HEK293 (cell line): ENCODE results near the gene BAD.
A peak's percentile ranks its signal among the peaks of the same experiment; 100 is the strongest.

Experiments
- IKZF3 ChIP-seq: fragments of 450-650 bp; IDR thresholded peaks from 2 replicates; pipeline ENCODE4 v1.5.0; 2018; ENCODE audit warnings: missing biosample characterization, mild to moderate bottlenecking, missing genetic modification characterization, moderate library complexity
- KLF7 ChIP-seq: fragments of 450-650 bp; formaldehyde crosslinking; IDR thresholded peaks from 2 replicates; pipeline ENCODE4 v1.5.1; 2016; ENCODE audit warnings: missing biosample characterization, missing genetic modification characterization, borderline replicate concordance
- SP2 ChIP-seq: fragments of 450-650 bp; formaldehyde crosslinking; IDR thresholded peaks from 2 replicates; pipeline ENCODE4 v1.5.1; 2016; ENCODE audit warnings: missing biosample characterization, missing genetic modification characterization
- YY1 ChIP-seq: fragments of 450-650 bp; formaldehyde crosslinking; IDR thresholded peaks from 2 replicates; pipeline ENCODE4 v1.5.1; 2018; ENCODE audit warnings: missing biosample characterization, missing genetic modification characterization
- ZBTB20 ChIP-seq: fragments of 450-650 bp; formaldehyde crosslinking; IDR thresholded peaks from 2 replicates; pipeline ENCODE4 v1.5.1; 2016; ENCODE audit warnings: missing biosample characterization, missing genetic modification characterization
- ZBTB21 ChIP-seq: fragments of 450-650 bp; formaldehyde crosslinking; IDR thresholded peaks from 2 replicates; pipeline ENCODE4 v1.5.1; 2017; ENCODE audit warnings: missing biosample characterization, missing genetic modification characterization
- ZBTB8A ChIP-seq: fragments of 450-650 bp; formaldehyde crosslinking; IDR thresholded peaks from 2 replicates; pipeline ENCODE4 v1.5.1; 2016; ENCODE audit warnings: missing biosample characterization, missing genetic modification characterization
- ZIC2 ChIP-seq: fragments of 450-650 bp; formaldehyde crosslinking; IDR thresholded peaks from 2 replicates; pipeline ENCODE4 v1.5.1; 2016; ENCODE audit warnings: missing biosample characterization, missing genetic modification characterization
- ZNF19 ChIP-seq: fragments of 450-650 bp; formaldehyde crosslinking; IDR thresholded peaks from 2 replicates; pipeline ENCODE4; 2016; ENCODE audit warnings: missing biosample characterization, missing genetic modification characterization, low read depth
- ZNF24 ChIP-seq: fragments of 450-650 bp; formaldehyde crosslinking; IDR thresholded peaks from 2 replicates; pipeline ENCODE4 v1.5.1; 2016; ENCODE audit warnings: missing biosample characterization, missing genetic modification characterization
- ZNF302 ChIP-seq: fragments of 450-650 bp; formaldehyde crosslinking; IDR thresholded peaks from 2 replicates; pipeline ENCODE4 v1.5.1; 2016; ENCODE audit warnings: missing biosample characterization, missing genetic modification characterization, low read depth
- ZNF324 ChIP-seq: fragments of 450-650 bp; formaldehyde crosslinking; IDR thresholded peaks from 2 replicates; pipeline ENCODE4 v1.5.1; 2016; ENCODE audit warnings: missing biosample characterization, missing genetic modification characterization
- ZNF341 ChIP-seq: fragments of 450-650 bp; formaldehyde crosslinking; IDR thresholded peaks from 2 replicates; pipeline ENCODE4; 2016; ENCODE audit warnings: low read depth, missing biosample characterization, missing genetic modification characterization
- ZNF404 ChIP-seq: fragments of 450-650 bp; formaldehyde crosslinking; IDR thresholded peaks from 2 replicates; pipeline ENCODE4 v1.5.1; 2017; ENCODE audit warnings: missing biosample characterization, missing genetic modification characterization
- ZNF514 ChIP-seq: fragments of 450-650 bp; formaldehyde crosslinking; IDR thresholded peaks from 2 replicates; pipeline ENCODE4 v1.5.1; 2016; ENCODE audit warnings: missing biosample characterization, missing genetic modification characterization
- ZNF610 ChIP-seq: fragments of 450-650 bp; formaldehyde crosslinking; IDR thresholded peaks from 2 replicates; pipeline ENCODE4 v1.5.1; 2016; ENCODE audit warnings: missing biosample characterization, missing genetic modification characterization, borderline replicate concordance
- ZNF629 ChIP-seq: fragments of 450-650 bp; formaldehyde crosslinking; IDR thresholded peaks from 2 replicates; pipeline ENCODE4 v1.5.1; 2017; ENCODE audit warnings: missing biosample characterization, missing genetic modification characterization
- ZNF654 ChIP-seq: fragments of 450-650 bp; formaldehyde crosslinking; IDR thresholded peaks from 2 replicates; pipeline ENCODE4 v1.5.1; 2016; ENCODE audit warnings: low read depth, missing biosample characterization, missing genetic modification characterization
- TF ChIP-seq, protein P1 (sequence below): fragments of 450-650 bp; formaldehyde crosslinking; IDR thresholded peaks from 2 replicates; pipeline ENCODE4 v1.5.1; 2016; ENCODE audit warnings: missing biosample characterization, missing genetic modification characterization, low read depth
- TF ChIP-seq, protein P2 (sequence below): fragments of 450-650 bp; IDR thresholded peaks from 2 replicates; pipeline ENCODE4 v1.5.1; 2018; ENCODE audit warnings: missing biosample characterization, mild to moderate bottlenecking, missing genetic modification characterization
- TF ChIP-seq, protein P3 (sequence below): fragments of 450-650 bp; formaldehyde crosslinking; conservative IDR thresholded peaks from 2 replicates; pipeline ENCODE4 v1.5.1; 2016; ENCODE audit warnings: low read depth, missing biosample characterization, missing genetic modification characterization
- TF ChIP-seq, protein P4 (sequence below): fragments of 450-650 bp; formaldehyde crosslinking; IDR thresholded peaks from 2 replicates; pipeline ENCODE4 v1.5.1; 2016; ENCODE audit warnings: missing biosample characterization, missing genetic modification characterization
- TF ChIP-seq, protein P5 (sequence below): fragments of 450-650 bp; IDR thresholded peaks from 2 replicates; pipeline ENCODE4 v1.5.1; 2018; ENCODE audit warnings: missing biosample characterization, missing genetic modification characterization
- TF ChIP-seq, protein P6 (sequence below): fragments of 450-650 bp; formaldehyde crosslinking; IDR thresholded peaks from 2 replicates; pipeline ENCODE4 v1.5.1; 2016; ENCODE audit warnings: missing biosample characterization, missing genetic modification characterization
- TF ChIP-seq, protein P7 (sequence below): fragments of 450-650 bp; formaldehyde crosslinking; IDR thresholded peaks from 2 replicates; pipeline ENCODE4 v1.5.1; 2016; ENCODE audit warnings: missing biosample characterization, missing genetic modification characterization

The BAD gene

DNA sequence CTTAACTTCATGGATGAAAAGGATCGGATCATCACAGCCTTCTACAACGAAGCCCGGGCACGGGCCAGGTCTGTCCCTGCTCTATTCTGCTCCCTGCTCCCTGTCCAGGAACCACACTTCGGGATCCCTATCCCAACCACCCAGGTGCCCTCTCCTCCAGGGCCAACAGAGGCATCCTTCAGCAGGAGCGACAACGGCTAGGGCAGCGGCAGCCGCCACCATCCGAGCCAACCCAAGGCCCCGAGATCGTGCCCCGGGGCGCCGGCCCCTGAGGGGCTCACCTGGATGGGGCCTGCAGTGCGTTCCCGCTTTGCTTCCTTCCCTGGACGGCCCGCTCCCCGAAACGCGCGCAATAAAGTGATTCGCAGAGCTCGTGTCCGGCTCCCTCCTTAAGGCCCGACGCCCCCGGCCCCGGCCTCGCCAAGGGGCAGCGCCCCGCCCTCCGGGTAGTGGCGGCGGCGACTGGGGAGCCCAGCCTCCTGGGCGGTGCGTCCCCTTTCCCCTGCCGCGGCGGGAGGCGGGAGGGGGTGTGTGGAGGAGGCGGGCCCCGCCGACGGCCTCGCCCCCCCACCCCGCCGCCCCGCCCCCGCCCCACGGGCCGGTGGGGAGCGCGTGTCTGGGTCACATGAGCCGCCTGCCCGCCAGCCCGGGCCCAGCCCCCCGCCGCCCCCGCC is 50.4 kb downstream of the BAD start, which contains the start of gene VEGFB (continued):
- TF ChIP-seq ZNF654 (tag by site-specific recombination): no peak
- TF ChIP-seq KLF7 (tag by site-specific recombination): no peak
- TF ChIP-seq ZNF514 (tag by site-specific recombination): no peak
- 0 out of 2 replicates have a peak, but pooled peaks have one; percentile 17 for TF ChIP-seq IKZF3 (tag by site-specific recombination)
- no peak for TF ChIP-seq ZNF24
- no peak for TF ChIP-seq ZNF404 (tag by site-specific recombination)
- TF ChIP-seq ZNF302 (tag by site-specific recombination): no peak
- TF ChIP-seq ZNF610: no peak
- TF ChIP-seq ZBTB21 (tag by site-specific recombination): no peak
- TF ChIP-seq, protein P1, sequence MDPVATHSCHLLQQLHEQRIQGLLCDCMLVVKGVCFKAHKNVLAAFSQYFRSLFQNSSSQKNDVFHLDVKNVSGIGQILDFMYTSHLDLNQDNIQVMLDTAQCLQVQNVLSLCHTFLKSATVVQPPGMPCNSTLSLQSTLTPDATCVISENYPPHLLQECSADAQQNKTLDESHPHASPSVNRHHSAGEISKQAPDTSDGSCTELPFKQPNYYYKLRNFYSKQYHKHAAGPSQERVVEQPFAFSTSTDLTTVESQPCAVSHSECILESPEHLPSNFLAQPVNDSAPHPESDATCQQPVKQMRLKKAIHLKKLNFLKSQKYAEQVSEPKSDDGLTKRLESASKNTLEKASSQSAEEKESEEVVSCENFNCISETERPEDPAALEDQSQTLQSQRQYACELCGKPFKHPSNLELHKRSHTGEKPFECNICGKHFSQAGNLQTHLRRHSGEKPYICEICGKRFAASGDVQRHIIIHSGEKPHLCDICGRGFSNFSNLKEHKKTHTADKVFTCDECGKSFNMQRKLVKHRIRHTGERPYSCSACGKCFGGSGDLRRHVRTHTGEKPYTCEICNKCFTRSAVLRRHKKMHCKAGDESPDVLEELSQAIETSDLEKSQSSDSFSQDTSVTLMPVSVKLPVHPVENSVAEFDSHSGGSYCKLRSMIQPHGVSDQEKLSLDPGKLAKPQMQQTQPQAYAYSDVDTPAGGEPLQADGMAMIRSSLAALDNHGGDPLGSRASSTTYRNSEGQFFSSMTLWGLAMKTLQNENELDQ (tag by site-specific recombination): no peak
- TF ChIP-seq, protein P2, sequence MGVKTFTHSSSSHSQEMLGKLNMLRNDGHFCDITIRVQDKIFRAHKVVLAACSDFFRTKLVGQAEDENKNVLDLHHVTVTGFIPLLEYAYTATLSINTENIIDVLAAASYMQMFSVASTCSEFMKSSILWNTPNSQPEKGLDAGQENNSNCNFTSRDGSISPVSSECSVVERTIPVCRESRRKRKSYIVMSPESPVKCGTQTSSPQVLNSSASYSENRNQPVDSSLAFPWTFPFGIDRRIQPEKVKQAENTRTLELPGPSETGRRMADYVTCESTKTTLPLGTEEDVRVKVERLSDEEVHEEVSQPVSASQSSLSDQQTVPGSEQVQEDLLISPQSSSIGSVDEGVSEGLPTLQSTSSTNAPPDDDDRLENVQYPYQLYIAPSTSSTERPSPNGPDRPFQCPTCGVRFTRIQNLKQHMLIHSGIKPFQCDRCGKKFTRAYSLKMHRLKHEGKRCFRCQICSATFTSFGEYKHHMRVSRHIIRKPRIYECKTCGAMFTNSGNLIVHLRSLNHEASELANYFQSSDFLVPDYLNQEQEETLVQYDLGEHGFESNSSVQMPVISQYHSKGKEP: no peak
- TF ChIP-seq ZBTB8A: peak; percentile 58; the same call in 1 of the 2 replicates
- TF ChIP-seq, protein P3, sequence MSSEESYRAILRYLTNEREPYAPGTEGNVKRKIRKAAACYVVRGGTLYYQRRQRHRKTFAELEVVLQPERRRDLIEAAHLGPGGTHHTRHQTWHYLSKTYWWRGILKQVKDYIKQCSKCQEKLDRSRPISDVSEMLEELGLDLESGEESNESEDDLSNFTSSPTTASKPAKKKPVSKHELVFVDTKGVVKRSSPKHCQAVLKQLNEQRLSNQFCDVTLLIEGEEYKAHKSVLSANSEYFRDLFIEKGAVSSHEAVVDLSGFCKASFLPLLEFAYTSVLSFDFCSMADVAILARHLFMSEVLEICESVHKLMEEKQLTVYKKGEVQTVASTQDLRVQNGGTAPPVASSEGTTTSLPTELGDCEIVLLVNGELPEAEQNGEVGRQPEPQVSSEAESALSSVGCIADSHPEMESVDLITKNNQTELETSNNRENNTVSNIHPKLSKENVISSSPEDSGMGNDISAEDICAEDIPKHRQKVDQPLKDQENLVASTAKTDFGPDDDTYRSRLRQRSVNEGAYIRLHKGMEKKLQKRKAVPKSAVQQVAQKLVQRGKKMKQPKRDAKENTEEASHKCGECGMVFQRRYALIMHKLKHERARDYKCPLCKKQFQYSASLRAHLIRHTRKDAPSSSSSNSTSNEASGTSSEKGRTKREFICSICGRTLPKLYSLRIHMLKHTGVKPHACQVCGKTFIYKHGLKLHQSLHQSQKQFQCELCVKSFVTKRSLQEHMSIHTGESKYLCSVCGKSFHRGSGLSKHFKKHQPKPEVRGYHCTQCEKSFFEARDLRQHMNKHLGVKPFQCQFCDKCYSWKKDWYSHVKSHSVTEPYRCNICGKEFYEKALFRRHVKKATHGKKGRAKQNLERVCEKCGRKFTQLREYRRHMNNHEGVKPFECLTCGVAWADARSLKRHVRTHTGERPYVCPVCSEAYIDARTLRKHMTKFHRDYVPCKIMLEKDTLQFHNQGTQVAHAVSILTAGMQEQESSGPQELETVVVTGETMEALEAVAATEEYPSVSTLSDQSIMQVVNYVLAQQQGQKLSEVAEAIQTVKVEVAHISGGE (tag by site-specific recombination): no peak; the same call in 1 of the 2 replicates
- no peak for TF ChIP-seq ZNF324 (tag by site-specific recombination)
- TF ChIP-seq, protein P4, sequence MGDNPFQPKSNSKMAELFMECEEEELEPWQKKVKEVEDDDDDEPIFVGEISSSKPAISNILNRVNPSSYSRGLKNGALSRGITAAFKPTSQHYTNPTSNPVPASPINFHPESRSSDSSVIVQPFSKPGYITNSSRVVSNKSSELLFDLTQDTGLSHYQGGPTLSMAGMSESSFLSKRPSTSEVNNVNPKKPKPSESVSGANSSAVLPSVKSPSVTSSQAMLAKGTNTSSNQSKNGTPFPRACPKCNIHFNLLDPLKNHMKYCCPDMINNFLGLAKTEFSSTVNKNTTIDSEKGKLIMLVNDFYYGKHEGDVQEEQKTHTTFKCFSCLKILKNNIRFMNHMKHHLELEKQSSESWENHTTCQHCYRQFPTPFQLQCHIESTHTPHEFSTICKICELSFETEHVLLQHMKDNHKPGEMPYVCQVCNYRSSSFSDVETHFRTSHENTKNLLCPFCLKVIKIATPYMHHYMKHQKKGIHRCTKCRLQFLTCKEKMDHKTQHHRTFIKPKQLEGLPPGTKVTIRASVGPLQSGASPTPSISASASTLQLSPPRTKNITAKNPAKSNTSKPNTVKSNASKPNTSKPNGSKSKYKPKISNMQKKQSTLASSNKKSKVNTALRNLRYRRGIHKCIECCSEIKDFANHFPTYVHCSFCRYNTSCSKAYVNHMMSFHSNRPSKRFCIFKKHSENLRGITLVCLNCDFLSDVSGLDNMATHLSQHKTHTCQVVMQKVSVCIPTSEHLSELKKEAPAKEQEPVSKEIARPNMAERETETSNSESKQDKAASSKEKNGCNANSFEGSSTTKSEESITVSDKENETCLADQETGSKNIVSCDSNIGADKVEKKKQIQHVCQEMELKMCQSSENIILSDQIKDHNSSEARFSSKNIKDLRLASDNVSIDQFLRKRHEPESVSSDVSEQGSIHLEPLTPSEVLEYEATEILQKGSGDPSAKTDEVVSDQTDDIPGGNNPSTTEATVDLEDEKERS (tag by site-specific recombination): no peak
- TF ChIP-seq ZIC2 (tag by site-specific recombination): peak; percentile 74
- no peak for TF ChIP-seq YY1 (tag by site-specific recombination)
- TF ChIP-seq ZNF341 (tag by site-specific recombination): no peak
- no peak for TF ChIP-seq ZNF19 (tag by site-specific recombination)
- TF ChIP-seq, protein P5, sequence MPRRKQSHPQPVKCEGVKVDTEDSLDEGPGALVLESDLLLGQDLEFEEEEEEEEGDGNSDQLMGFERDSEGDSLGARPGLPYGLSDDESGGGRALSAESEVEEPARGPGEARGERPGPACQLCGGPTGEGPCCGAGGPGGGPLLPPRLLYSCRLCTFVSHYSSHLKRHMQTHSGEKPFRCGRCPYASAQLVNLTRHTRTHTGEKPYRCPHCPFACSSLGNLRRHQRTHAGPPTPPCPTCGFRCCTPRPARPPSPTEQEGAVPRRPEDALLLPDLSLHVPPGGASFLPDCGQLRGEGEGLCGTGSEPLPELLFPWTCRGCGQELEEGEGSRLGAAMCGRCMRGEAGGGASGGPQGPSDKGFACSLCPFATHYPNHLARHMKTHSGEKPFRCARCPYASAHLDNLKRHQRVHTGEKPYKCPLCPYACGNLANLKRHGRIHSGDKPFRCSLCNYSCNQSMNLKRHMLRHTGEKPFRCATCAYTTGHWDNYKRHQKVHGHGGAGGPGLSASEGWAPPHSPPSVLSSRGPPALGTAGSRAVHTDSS (tag by site-specific recombination): no peak
- TF ChIP-seq ZBTB20: peak; percentile 43; the same call in 1 of the 2 replicates
- no peak for TF ChIP-seq ZNF629 (tag by site-specific recombination)
- TF ChIP-seq SP2 (tag by site-specific recombination): peak; percentile 46
- TF ChIP-seq, protein P6, sequence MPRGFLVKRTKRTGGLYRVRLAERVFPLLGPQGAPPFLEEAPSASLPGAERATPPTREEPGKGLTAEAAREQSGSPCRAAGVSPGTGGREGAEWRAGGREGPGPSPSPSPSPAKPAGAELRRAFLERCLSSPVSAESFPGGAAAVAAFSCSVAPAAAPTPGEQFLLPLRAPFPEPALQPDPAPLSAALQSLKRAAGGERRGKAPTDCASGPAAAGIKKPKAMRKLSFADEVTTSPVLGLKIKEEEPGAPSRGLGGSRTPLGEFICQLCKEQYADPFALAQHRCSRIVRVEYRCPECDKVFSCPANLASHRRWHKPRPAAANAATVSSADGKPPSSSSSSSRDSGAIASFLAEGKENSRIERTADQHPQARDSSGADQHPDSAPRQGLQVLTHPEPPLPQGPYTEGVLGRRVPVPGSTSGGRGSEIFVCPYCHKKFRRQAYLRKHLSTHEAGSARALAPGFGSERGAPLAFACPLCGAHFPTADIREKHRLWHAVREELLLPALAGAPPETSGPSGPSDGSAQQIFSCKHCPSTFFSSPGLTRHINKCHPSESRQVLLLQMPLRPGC (tag by site-specific recombination): no peak
- TF ChIP-seq, protein P7, sequence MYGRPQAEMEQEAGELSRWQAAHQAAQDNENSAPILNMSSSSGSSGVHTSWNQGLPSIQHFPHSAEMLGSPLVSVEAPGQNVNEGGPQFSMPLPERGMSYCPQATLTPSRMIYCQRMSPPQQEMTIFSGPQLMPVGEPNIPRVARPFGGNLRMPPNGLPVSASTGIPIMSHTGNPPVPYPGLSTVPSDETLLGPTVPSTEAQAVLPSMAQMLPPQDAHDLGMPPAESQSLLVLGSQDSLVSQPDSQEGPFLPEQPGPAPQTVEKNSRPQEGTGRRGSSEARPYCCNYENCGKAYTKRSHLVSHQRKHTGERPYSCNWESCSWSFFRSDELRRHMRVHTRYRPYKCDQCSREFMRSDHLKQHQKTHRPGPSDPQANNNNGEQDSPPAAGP: no peak
